NCI-H82 treated with DMSO at 0.1 percent for 48 hours (cell line): ENCODE results near the gene COL27A1.
A peak's percentile ranks its signal among the peaks of the same experiment; 100 is the strongest.
"Not testable (repeated sequence)": the region's sequence is repeated elsewhere in the genome, so short reads cannot be mapped to it uniquely, and the experiment has no call there.

Experiments used
- DNase-seq: peaks from one replicate; lab custom pipeline; 2025; ENCODE audit not compliant: unreplicated experiment; lab: John Stamatoyannopoulos, UW

COL27A1 gene

DNA sequence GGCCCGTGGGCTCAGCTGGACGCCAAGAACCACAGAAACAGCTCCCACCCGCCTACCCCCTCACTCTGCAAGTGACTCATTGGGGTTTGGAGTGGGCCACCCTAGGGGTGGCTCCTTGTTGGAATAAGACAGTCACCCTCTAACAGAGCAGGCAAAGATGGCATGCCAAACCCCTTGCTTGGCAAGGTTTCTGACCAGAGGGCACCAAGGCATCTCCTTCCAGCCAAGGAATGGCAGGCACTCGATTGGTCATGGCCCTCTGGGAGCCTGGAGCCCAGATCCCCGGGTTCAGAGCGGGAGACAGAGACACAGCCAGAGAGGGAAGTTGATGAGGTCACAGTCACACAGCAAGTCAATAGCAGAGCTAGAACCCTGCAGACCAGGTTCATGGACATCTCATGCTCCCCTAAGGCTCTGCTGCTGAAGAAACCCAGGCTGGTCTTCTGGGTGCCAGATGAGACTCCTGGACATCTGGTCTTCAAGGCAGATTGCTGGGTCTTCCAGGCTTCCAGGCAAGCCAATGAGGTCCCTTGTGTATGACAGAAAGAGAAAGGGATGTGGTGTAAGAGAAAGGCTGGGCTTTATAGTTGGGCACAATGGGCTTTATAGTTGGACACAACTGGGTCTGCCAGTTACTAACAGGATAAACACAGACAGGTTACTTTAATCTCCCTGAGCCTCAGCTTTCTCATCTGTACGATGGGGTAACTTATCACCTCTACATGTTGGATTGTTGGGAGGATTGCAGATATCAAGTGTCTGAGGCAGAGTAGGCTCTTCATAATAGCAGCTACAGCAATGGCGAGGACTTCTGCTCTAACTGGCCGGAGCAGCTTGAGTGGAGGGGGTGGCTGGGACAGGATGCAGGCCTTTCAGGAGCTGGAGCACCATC lies 33.0 kb upstream of the COL27A1 start:
- DNase-seq: no peak

DNA sequence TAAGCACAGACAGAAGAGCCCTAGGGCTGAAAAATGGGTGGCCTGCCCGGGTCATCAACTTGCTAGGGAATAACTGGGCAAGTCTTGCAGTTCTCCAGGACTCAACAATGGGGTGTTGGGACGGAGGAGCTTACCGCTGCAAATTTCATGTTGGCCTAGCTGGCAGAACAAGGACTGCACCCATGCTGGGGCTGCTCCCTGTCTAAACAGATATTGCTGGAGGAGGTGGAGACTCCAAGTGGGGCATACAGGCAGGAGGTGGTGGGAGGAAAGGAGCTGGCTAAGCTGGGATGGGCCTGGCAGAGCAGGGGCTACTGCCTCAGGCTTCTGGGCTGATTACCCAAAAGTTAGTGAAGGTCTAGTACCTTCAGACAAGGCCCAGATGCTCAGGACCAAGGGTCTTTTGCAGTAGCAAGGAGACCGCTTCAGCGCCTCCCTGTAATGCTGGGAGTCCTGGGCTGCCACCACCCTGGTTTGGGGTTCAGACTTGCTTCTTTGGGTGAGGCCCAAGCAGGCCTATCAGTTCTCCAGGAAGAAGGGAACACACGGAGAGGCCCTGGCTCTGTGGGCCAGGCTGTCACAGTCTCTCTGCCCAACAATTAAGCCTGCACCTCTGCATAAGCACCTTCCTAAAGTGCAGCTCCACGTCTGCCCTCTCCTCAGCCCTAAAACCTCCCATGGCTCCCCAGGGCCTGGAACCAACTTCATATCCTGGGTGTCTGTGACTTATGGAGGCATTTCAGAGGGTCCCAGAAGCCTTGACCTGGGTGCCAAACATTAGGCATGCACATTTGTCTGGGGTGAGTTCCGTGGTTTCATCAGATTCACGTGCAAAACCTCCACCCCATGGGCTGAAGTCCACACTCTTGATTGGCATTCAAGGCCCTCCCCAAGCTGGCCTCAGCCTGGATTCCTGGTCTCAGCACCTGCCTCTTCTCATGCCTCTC lies 32.0 kb upstream of the COL27A1 start:
- no peak for DNase-seq

DNA sequence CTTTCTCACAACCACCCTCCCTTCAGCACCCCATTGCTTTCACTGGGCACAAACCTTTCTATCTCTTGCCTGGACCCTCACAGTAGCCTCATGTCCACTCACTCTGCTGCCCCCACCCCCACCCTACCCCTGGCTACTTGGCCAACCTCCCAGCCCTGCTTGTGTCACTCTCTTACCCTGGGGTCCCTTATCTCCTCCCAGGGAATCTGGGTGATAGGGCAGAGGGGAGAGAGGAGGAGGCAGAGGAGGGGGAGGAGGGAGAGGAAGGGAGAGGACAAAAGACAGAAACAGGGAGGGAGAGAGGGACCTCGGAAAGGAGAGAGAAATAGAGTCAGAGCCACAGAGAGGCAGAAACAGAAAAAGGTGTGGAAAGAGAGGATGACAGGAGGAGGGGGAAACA lies 31.2 kb upstream of the COL27A1 start:
- no peak for DNase-seq

- DNase-seq: no peak
These were observed 30.5 kb upstream of the COL27A1 start for GRCh38 chr9:114124666-114125475.

- no peak for DNase-seq
These were observed 29.8 kb upstream of the COL27A1 start for GRCh38 chr9:114125476-114126013.

- DNase-seq: no peak
These were observed 28.9 kb upstream of the COL27A1 start for GRCh38 chr9:114126247-114127060.

DNA sequence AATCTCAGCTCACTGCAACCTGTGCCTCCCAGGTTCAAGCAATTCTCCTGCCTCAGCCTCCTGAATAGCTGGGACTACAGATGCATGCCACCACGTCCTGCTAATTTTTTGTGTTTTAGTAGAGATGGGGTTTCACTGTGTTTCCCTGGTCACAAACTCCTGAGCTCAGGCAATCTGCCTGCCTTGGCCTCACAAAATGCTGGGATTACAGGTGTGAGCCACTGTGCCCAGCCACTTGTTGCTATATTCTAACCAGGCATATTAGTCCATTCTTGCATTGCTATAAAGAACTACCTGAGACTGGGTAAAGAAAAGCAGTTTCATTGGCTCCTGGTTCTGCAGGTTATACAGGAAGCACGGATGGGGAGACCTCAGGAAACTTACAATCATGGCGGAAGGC lies 26.6 kb upstream of the COL27A1 start:
- DNase-seq: not testable (repeated sequence)

DNA sequence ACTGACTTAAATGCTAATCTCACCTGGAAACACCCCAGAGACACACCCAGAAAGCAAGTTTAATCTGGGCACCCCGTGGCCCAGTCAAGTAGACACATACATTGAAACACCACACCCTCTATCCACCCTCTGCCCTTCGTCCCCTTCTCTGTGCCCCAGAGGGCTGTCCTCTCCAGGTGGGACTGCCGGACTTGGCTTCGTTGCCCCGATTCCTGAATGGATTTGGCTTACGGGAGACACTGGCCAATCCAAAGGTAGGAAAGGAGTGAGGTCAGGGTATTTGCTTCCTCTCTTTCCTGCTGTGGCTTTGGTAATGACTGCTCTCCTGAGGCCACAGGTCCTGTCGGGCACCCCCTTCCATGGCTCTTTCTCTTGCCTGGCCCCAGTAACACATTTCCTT lies 25.2 kb upstream of the COL27A1 start:
- no peak for DNase-seq

DNA sequence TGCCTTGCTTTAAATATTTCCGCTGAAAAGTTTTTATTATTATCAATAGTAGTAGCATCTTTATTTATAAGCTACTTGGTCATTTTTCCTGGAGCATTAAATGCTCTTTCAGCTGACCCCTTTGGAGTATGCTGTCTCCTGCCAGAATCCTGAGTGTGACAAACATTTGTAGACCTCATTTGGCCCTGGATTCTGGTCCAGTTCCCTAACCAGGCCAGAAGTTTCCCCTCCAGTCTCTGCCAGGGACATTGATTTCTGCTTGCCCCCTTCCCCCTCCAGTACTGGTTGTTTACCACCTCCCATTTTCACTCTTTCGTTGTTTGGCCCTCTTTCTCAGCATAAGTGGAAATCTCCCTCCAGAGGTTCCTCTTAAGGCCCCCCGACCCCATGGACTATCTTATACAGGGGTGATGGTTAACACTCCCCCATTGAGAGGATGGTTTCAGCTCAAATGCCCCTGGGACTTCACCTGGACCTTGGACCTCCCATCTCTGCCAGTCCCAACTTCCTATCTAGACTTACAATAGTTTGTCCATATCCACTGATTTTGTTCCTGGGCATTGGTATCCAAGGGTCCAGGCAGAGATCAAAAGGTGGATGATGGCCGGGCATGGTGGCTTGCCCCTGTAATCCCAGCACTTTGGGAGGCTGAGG lies 24.6 kb upstream of the COL27A1 start:
- DNase-seq: no peak

DNA sequence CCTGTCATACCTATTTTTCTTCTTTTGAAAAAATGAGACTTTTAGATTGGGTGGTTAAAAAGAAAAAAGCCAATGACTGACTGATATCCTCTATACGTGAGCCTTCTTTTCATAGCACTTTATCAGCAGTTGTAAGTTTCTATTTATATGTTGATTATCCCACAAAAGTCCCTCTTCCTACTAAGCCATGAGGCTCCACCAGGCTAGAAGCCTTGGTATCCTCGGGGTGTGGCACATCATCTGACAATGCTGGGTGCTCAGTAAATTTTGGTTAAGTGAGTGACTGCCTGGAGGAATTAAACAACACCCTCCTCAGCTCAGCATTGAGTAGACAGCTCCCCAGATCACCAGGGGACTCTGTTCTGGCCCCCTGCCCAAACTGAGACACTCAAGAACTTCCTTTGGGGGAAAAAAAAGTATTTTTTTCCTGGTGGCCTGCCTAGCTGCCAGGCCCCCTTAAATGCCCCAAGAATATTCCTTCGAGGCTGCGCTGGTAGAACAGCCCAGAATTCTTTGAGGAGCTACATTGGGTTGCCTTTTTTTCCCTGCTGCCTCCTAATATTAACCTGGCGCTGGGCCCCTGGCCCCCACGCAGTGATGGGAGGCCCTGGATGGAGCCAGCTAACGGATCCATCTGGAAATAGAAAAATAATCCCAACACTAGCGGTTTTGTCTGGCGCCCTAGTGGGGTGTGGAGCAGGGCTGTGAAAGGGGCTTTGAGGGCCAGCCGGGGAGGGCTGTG lies 23.4 kb upstream of the COL27A1 start:
- no peak for DNase-seq

DNA sequence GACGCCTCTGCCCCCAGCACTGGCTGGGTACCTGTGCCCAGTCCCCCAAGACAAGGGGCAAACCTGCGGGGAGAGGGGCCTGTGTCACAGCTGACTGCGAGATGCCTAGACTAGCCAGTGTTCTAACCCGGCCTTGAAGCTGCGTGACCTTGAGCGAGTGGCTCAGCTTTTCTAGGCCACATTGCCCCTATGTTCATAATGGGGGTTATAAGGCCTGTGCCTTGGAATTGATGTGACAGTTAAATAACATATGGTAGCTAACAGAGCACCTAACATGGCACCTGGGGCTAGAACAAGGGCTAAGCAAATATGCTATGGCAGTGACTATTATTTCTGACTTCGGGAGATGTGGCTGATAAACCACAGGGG lies 22.8 kb upstream of the COL27A1 start:
- DNase-seq: no peak

DNA sequence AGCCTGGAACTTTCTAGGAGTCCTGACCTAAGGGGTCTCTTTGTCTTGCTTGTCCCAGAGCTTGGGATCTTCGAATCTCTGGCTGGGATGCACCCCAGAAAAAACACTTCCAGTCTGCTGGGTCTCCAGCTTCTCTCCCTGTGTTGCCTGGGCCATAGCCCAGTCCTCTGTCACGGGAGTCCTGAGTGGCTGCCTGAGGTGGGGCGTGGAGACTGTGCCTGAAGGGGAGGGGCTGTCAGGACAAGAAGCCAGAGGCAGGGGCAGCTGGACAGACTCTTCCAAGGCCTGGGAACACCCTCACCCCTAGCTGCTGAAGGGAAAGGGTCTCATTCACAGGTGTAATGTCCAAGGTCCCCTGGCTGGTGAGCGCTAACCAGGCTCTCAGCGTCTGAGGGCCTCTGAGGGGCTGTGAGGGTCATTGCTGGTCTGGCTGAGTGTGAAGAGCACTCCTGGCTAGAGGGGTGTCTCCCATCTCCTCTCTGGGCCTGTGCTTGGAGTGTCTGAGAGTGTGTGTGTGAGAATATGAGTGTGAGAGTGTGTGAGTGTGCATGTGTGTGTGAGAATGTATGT lies 20.4 kb upstream of the COL27A1 start:
- no peak for DNase-seq

GRCh38 chr9:114137831-114138230 lies 17.5 kb upstream of the COL27A1 start:
- DNase-seq: no peak

GRCh38 chr9:114138552-114138971 lies 16.8 kb upstream of the COL27A1 start:
- DNase-seq: no peak

- peak; percentile 35 for DNase-seq
These were observed 16.3 kb upstream of the COL27A1 start for GRCh38 chr9:114139071-114139470.

GRCh38 chr9:114140401-114140800 lies 14.9 kb upstream of the COL27A1 start:
- peak; percentile 59 for DNase-seq

GRCh38 chr9:114140850-114141249 lies 14.5 kb upstream of the COL27A1 start:
- peak; percentile 44 for DNase-seq
